NCI-H1436 treated with DMSO at 0.1 percent for 48 hours (cell line): ENCODE results near the gene CTNNB1.

Experiments
- DNase-seq: peaks from one replicate; lab custom pipeline; 2025; lab: John Stamatoyannopoulos, UW

Gene CTNNB1

GRCh38 chr3:41219424-41219823 is 20.1 kb downstream of the CTNNB1 start:
- no peak for DNase-seq

GRCh38 chr3:41220906-41221677 is 21.8 kb downstream of the CTNNB1 start:
- no peak for DNase-seq

- DNase-seq, result no peak
Observed at GRCh38 chr3:41222012-41222411, 22.7 kb downstream of the CTNNB1 start.

- DNase-seq, result no peak
Observed at GRCh38 chr3:41222501-41222900, 23.2 kb downstream of the CTNNB1 start.

DNA sequence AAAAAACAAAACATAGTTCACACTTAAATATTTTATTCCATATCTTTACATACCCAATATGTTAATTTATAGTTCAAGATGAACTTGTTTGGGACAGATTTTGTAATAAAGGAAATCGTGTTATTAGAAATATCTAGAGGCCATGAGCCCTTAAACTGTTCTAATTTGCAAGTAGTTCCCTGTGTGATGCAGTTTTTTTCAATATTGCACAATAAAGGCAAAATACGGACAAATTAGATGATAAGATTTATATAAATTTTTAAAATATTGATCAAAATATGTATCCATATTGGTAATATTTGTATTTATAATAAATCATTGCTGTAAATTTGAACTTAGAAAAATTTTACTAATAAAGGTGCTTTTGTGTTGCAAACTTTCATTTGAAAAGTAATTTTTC is 23.8 kb downstream of the CTNNB1 start:
- DNase-seq, result no peak

GRCh38 chr3:41223691-41224090 is 24.4 kb downstream of the CTNNB1 start:
- DNase-seq, result no peak

GRCh38 chr3:41224120-41224806 is 25.0 kb downstream of the CTNNB1 start:
- no peak for DNase-seq

- no peak for DNase-seq
Observed at GRCh38 chr3:41234823-41235721, 35.8 kb downstream of the CTNNB1 start.

- DNase-seq, result no peak
Observed at GRCh38 chr3:41236228-41236627, 36.9 kb downstream of the CTNNB1 start.

DNA sequence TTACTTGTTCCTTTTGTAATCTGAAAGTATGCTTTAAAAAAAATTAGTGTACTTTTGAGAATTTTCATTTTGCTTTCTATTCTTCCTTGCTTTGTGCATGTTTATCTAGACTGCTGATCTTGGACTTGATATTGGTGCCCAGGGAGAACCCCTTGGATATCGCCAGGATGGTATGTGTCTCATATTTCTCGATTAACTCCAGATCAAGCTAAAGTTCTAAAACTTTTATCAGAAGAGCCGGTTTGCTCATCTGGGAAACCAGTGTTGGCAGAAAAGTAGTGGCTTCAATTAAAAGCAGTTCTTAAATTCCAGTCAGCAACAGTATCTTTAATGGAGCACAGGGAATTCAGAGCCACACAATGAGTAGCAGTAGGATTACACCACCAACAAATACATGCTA is 38.6 kb downstream of the CTNNB1 start:
- no peak for DNase-seq

DNA sequence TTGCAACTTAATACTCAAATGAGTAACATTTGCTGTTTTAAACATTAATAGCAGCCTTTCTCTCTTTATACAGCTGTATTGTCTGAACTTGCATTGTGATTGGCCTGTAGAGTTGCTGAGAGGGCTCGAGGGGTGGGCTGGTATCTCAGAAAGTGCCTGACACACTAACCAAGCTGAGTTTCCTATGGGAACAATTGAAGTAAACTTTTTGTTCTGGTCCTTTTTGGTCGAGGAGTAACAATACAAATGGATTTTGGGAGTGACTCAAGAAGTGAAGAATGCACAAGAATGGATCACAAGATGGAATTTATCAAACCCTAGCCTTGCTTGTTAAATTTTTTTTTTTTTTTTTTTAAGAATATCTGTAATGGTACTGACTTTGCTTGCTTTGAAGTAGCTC is 40.3 kb downstream of the CTNNB1 start:
- no peak for DNase-seq

DNA sequence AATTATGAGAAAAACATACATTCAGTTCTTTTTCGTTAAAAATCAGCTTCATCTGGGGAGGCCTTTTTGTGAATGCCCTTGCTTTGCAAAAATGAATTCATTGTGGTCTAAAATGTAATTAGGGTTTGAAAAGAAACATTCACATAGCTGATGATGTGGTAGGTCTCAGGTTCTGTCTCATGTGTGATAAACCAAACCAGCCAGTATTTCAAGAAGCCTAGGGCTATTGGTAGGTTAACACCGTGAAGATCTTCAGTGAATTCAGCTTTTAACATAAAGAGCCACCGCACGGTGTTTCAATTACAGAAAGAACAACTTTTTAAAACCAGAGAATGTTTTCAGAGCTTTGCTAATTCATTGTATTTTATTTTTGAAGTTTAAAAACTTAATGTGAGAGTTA is 41.9 kb downstream of the CTNNB1 start:
- no peak for DNase-seq

GRCh38 chr3:41241800-41242571 is 42.7 kb downstream of the CTNNB1 start:
- no peak for DNase-seq

- DNase-seq, result no peak
Observed at GRCh38 chr3:41243183-41243582, 43.9 kb downstream of the CTNNB1 start.

DNA sequence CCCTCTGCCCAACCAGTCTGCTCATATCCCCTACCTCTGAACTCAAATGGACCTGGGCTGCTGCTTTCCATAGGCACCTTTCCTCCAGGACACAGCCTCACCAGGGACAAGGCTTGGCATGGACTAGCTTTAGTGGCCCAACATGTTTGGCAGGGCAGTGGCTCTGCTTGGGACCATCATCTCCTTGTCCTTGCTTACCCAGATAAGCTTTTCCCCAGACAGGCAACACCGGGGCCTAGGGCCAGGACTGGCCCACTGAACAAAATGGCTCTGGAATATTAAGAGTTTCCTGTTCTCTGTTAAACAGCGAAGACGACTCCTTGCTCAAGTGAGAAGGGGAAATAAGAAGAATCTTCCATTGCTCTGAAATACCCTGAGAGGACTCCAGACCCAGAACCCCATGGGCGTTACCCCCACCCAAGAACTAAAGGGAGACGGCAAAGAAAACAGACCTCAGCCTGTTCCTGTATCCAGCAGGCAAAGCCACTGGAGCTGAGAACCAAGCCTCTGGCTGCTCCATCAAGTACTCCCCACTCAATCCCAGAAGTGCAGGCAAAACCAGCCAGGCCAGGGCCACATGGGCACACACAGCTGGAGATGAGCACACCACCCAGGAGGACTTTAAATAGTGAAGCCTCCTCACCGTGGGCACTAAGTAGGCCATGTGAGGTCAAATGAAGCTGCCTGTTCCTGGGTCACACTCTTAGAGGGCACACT is 45.5 kb downstream of the CTNNB1 start:
- DNase-seq, result no peak

- no peak for DNase-seq
Observed at GRCh38 chr3:41247055-41248004, 48.0 kb downstream of the CTNNB1 start.

GRCh38 chr3:41248525-41248924 is 49.2 kb downstream of the CTNNB1 start:
- DNase-seq, result no peak

- no peak for DNase-seq
Observed at GRCh38 chr3:41249318-41249717, 50.0 kb downstream of the CTNNB1 start.

- no peak for DNase-seq
Observed at GRCh38 chr3:41250825-41251224, 51.5 kb downstream of the CTNNB1 start.

GRCh38 chr3:41251593-41251992 is 52.3 kb downstream of the CTNNB1 start:
- DNase-seq, result no peak
